Measurements from ENCODE around the gene PTOV1. TPM values are rescaled to one million over a fixed set of nuclear protein-coding genes. Genes with fewer than 3 reads are reported as not detected.

PTOV1 gene
- total RNA-seq, 1 experiment from 2014 or later: 114 TPM

DNA sequence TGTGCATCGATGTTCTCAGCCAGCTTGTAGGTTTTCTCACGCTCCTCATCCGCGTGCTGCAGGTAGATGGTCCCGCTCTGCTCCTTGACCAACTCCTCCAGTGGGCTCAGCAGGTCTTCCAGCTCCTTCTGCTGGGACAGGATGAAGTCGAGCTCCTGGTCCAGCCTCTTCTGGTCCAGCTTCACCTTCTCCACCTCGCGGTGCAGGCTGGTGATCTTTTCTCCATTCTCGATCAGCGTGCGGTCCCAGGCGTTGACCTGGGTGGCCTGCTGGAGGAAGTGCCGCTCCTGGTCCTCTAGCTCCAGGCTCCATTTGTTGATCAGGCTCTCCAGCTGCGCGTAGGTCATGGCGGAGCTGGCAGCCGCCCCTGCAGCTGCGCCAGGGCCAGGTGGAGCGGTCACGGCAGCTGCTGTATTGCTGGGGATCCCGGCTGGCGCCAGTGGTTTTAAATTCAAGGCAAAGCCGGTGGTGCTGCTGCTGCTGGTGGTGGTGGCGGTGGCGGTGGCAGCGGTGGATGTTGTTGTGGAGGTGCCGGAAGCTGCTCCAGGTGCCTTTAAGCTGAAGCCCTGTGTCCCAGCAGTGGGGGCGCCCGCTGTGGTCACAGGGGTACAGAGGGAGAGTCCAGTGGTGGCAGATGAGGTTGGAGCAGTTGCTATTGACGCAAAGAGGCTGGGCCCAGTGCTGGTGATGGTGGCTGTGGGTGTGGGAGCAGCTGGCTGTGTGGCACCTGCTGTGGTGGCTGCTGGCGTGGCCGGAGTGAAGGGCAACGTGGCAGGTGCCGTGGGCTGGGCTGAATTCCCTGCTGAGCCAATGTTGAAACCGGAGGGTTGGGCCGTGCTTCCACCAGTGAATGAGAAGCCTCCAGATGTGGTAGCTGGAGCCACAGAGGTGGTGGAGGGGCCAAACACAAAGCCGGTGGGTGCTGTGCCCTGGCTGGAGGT is 57.8 kb downstream of the PTOV1 start:
- ATAC-seq (no peak), DNase-seq (ENCODE audit: low read depth, low spot score) (no peak)
- Histone ChIP-seq H3K36me3 (ENCODE audit: control insufficient read depth, insufficient read depth, low read length) (no peaks in the 10 kb centered on the region; the same call in 1 of the 2 replicates), H3K27me3 (ENCODE audit: control insufficient read depth, insufficient read depth, low read length) (no peaks in the 10 kb centered on the region), H3K27ac (ENCODE audit: low read length) (no peak overlapping the region), H3K4me3 (ENCODE audit: low read depth in 2 of 2, low read length in 2 of 2) (no peak overlapping the region), H3K4me1 (ENCODE audit: control insufficient read depth, insufficient read depth, low read length) (no peaks in the 10 kb centered on the region), H3K9me3 (ENCODE audit: control insufficient read depth, insufficient read depth, low read depth, low read length) (no peaks in the 10 kb centered on the region)
- ChIA-PET CTCF (no interaction called here), POLR2A (no interaction called here)
- intact Hi-C loops (cut with micrococcal nuclease; ENCODE audit: unreplicated experiment) (no loop called here), in situ Hi-C loops (cut with HindIII; ENCODE audit: low pct_unique_long_range_greater_than_20kb, low sequenced_read_pairs) (no loop called here)
- TF ChIP-seq, protein P1, sequence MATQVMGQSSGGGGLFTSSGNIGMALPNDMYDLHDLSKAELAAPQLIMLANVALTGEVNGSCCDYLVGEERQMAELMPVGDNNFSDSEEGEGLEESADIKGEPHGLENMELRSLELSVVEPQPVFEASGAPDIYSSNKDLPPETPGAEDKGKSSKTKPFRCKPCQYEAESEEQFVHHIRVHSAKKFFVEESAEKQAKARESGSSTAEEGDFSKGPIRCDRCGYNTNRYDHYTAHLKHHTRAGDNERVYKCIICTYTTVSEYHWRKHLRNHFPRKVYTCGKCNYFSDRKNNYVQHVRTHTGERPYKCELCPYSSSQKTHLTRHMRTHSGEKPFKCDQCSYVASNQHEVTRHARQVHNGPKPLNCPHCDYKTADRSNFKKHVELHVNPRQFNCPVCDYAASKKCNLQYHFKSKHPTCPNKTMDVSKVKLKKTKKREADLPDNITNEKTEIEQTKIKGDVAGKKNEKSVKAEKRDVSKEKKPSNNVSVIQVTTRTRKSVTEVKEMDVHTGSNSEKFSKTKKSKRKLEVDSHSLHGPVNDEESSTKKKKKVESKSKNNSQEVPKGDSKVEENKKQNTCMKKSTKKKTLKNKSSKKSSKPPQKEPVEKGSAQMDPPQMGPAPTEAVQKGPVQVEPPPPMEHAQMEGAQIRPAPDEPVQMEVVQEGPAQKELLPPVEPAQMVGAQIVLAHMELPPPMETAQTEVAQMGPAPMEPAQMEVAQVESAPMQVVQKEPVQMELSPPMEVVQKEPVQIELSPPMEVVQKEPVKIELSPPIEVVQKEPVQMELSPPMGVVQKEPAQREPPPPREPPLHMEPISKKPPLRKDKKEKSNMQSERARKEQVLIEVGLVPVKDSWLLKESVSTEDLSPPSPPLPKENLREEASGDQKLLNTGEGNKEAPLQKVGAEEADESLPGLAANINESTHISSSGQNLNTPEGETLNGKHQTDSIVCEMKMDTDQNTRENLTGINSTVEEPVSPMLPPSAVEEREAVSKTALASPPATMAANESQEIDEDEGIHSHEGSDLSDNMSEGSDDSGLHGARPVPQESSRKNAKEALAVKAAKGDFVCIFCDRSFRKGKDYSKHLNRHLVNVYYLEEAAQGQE (IDR thresholded peaks at IDR 0.05; ENCODE audit: insufficient read depth in 1 of 2, low read depth in 2 of 2, low read length in 1 of 2): no peak
- TF ChIP-seq SIN3A (IDR thresholded peaks at IDR 0.05; ENCODE audit: borderline replicate concordance, insufficient read depth, low read depth, low read length) (no peak), POLR2AphosphoS5 (IDR thresholded peaks at IDR 0.05; ENCODE audit: low read depth, low read length) (no peak), TCF7L2 (IDR thresholded peaks at IDR 0.05; ENCODE audit: low read depth, low read length) (no peak)
- TF ChIP-seq, protein P2, sequence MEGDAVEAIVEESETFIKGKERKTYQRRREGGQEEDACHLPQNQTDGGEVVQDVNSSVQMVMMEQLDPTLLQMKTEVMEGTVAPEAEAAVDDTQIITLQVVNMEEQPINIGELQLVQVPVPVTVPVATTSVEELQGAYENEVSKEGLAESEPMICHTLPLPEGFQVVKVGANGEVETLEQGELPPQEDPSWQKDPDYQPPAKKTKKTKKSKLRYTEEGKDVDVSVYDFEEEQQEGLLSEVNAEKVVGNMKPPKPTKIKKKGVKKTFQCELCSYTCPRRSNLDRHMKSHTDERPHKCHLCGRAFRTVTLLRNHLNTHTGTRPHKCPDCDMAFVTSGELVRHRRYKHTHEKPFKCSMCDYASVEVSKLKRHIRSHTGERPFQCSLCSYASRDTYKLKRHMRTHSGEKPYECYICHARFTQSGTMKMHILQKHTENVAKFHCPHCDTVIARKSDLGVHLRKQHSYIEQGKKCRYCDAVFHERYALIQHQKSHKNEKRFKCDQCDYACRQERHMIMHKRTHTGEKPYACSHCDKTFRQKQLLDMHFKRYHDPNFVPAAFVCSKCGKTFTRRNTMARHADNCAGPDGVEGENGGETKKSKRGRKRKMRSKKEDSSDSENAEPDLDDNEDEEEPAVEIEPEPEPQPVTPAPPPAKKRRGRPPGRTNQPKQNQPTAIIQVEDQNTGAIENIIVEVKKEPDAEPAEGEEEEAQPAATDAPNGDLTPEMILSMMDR (IDR thresholded peaks at IDR 0.05): no peak
- no TSS peak for BruUV-seq (replicated peaks)

DNA sequence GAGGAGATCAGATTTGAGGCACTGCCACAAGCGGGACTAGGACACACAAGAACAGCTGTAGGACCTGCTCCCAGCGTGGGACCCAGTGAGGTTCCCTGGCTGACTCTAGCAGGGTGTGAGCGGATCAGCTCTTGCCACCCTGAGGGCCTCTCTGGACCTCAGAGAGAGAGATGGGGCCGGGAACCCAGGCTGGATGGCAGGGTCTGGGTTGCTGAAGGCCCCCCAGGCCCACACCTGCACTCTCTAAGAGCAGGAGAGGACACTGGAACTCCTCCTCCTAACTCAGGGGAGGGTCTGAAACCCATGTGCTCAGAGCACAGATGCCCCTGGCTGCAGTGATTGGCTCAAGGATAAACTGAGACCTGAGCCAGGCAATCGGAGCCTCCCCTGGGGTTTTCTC is 59.2 kb downstream of the PTOV1 start:
- Histone ChIP-seq H3K4me3 (ENCODE audit: low read depth in 2 of 2, low read length in 2 of 2) (no peak overlapping the region), H3K27me3 (ENCODE audit: control insufficient read depth, insufficient read depth, low read length) (no peaks in the 10 kb centered on the region), H3K4me1 (ENCODE audit: control insufficient read depth, insufficient read depth, low read length) (no peaks in the 10 kb centered on the region), H3K27ac (ENCODE audit: low read length) (no peak overlapping the region), H3K36me3 (ENCODE audit: control insufficient read depth, insufficient read depth, low read length) (no peaks in the 10 kb centered on the region; the same call in 1 of the 2 replicates), H3K9me3 (ENCODE audit: control insufficient read depth, insufficient read depth, low read depth, low read length) (no peaks in the 10 kb centered on the region)
- TF ChIP-seq, protein P1 (IDR thresholded peaks at IDR 0.05; ENCODE audit: insufficient read depth in 1 of 2, low read depth in 2 of 2, low read length in 1 of 2): no peak
- TF ChIP-seq TCF7L2 (IDR thresholded peaks at IDR 0.05; ENCODE audit: low read depth, low read length) (no peak), SIN3A (IDR thresholded peaks at IDR 0.05; ENCODE audit: borderline replicate concordance, insufficient read depth, low read depth, low read length) (no peak), POLR2AphosphoS5 (IDR thresholded peaks at IDR 0.05; ENCODE audit: low read depth, low read length) (no peak)
- TF ChIP-seq, protein P2 (IDR thresholded peaks at IDR 0.05): no peak
- POLR2A ChIA-PET: no interaction called here
- ATAC-seq (no peak), DNase-seq (ENCODE audit: low read depth, low spot score) (no peak)
- CTCF ChIA-PET: interaction anchor here (0.5 kb wide), 1 partner anchor 95 kb away, joined by 3 read pairs; no protein-coding TSS in a partner anchor
- in situ Hi-C loops (cut with HindIII; ENCODE audit: low pct_unique_long_range_greater_than_20kb, low sequenced_read_pairs): no loop called here
- intact Hi-C loops (cut with micrococcal nuclease; ENCODE audit: unreplicated experiment): no loop called here
- no TSS peak for BruUV-seq (replicated peaks)
